Left renal cortex interstitium (tissue), 4 donors: ENCODE measurements around the gene ACSBG1. TPM values are rescaled to one million over a fixed set of nuclear protein-coding genes. Genes with fewer than 3 reads are reported as not detected.
"Not testable (repeated sequence)": the region's sequence is repeated elsewhere in the genome, so short reads cannot be mapped to it uniquely, and the experiment has no call there.

Source experiments
- DNase-seq, 4 donors: peaks; one replicate each; pipeline ENCODE4 v3.0.0-alpha.2; 2013; ENCODE audit warnings: low read depth in 4 of 4, low spot score in 2 of 4, missing footprints in 1 of 4
- polyA plus RNA-seq, 4 donors: library from polyadenylated mRNA; unstranded; fragments of 120-200 nt; gene quantifications; one replicate each; pipeline ENCODE4 v1.2.1, GENCODE V29; 2013; ENCODE audit not compliant: insufficient read length in 4 of 4

The ACSBG1 gene
- polyA plus RNA-seq, 4 donors, result 0.44 to 1.6 (median 1.3) TPM

GRCh38 chr15:78251136-78251535 lies 16.8 kb upstream of the ACSBG1 start:
- no peak for DNase-seq

- DNase-seq, result no peak
Measured at GRCh38 chr15:78249131-78249530, 14.8 kb upstream of the ACSBG1 start.

- DNase-seq, result no peak
Measured at GRCh38 chr15:78247911-78248310, 13.5 kb upstream of the ACSBG1 start.

GRCh38 chr15:78245976-78246620 lies 11.7 kb upstream of the ACSBG1 start:
- not testable (repeated sequence) for DNase-seq

GRCh38 chr15:78245392-78245791 lies 11.0 kb upstream of the ACSBG1 start:
- DNase-seq, result not testable (repeated sequence)

- no peak for DNase-seq
Measured at GRCh38 chr15:78244893-78245292, 10.5 kb upstream of the ACSBG1 start.

GRCh38 chr15:78244101-78244500 lies 9.7 kb upstream of the ACSBG1 start:
- DNase-seq, result no peak

- DNase-seq, result peak in 1 of 4 donors; percentile 19
Measured at GRCh38 chr15:78243491-78243941, 9.2 kb upstream of the ACSBG1 start.

GRCh38 chr15:78243058-78243457 lies 8.7 kb upstream of the ACSBG1 start:
- no peak for DNase-seq

GRCh38 chr15:78242128-78242527 lies 7.8 kb upstream of the ACSBG1 start:
- no peak for DNase-seq

GRCh38 chr15:78241017-78241416 lies 6.7 kb upstream of the ACSBG1 start:
- DNase-seq, result peak in 2 of 4 donors; percentile 48 to 60

GRCh38 chr15:78239811-78240210 lies 5.4 kb upstream of the ACSBG1 start:
- no peak for DNase-seq

- DNase-seq, result no peak
Measured at GRCh38 chr15:78237146-78237545, 2.8 kb upstream of the ACSBG1 start.

GRCh38 chr15:78236491-78236890 lies 2.1 kb upstream of the ACSBG1 start:
- no peak for DNase-seq

GRCh38 chr15:78233496-78233895 lies 869 bp downstream of the ACSBG1 start:
- no peak for DNase-seq

GRCh38 chr15:78232951-78233350 lies 1.4 kb downstream of the ACSBG1 start:
- DNase-seq, result no peak

- no peak for DNase-seq
Measured at GRCh38 chr15:78229431-78230406, 4.6 kb downstream of the ACSBG1 start.

- no peak for DNase-seq
Measured at GRCh38 chr15:78228356-78228996, 5.9 kb downstream of the ACSBG1 start.

- DNase-seq, result no peak
Measured at GRCh38 chr15:78225783-78226541, 8.4 kb downstream of the ACSBG1 start.

GRCh38 chr15:78224023-78224411 lies 10.3 kb downstream of the ACSBG1 start:
- DNase-seq, result no peak
